GM19239 (cell line): ENCODE data around the gene SSR4.
"Not testable (repeated sequence)": the region's sequence is repeated elsewhere in the genome, so short reads cannot be mapped to it uniquely, and the experiment has no call there.

Source experiments
- DNase-seq: peaks from one replicate; pipeline ENCODE4 v3.0.0; 2011; ENCODE audit warnings: low spot score; ENCODE audit not compliant: insufficient read length
- FAIRE-seq: peaks from 2 replicates; lab custom pipeline; 2011; peaks lifted over from hg19 to GRCh38; lab: Jason Lieb, UNC

Gene SSR4

GRCh38 chrX:153794018-153794896 is at the start of gene SSR4, which contains the start of gene IDH3G:
Gene SSR4, plus strand, starts transcription at chrX:153794668. Its CDS starts 20 bp downstream, at chrX:153794688.
Gene IDH3G, minus strand, starts transcription at chrX:153794375. Its CDS starts 49 bp downstream, at chrX:153794326.
- peak; percentile 100 for FAIRE-seq
- peak; percentile 94 for DNase-seq

- DNase-seq, FAIRE-seq: not testable (repeated sequence)
Measured at GRCh38 chrX:153745067-153745433, 49.4 kb upstream of the SSR4 start.

- FAIRE-seq (no peak), DNase-seq (no peak)
Measured at GRCh38 chrX:153746359-153746758, 48.1 kb upstream of the SSR4 start.

GRCh38 chrX:153746991-153747390 is 47.5 kb upstream of the SSR4 start:
- not testable (repeated sequence) for FAIRE-seq, DNase-seq

GRCh38 chrX:153749017-153749416 is 45.5 kb upstream of the SSR4 start:
- FAIRE-seq, DNase-seq: not testable (repeated sequence)

- DNase-seq: no peak
- FAIRE-seq: no peak
Measured at GRCh38 chrX:153750127-153750774, 44.2 kb upstream of the SSR4 start.

GRCh38 chrX:153755136-153755535 is 39.3 kb upstream of the SSR4 start:
- FAIRE-seq: peak; percentile 35

GRCh38 chrX:153761863-153762262 is 32.6 kb upstream of the SSR4 start:
- DNase-seq (no peak), FAIRE-seq (no peak)

More at GRCh38 chrX:153755136-153755535, 39.3 kb upstream of the SSR4 start:
- no peak for DNase-seq

- DNase-seq: no peak
Measured at GRCh38 chrX:153762626-153763173, 31.8 kb upstream of the SSR4 start.

GRCh38 chrX:153763298-153763932 is 31.1 kb upstream of the SSR4 start:
- FAIRE-seq: peak; percentile 56
- DNase-seq: no peak

More at GRCh38 chrX:153762626-153763173, 31.8 kb upstream of the SSR4 start:
- no peak for FAIRE-seq

- peak; percentile 75 for FAIRE-seq
- DNase-seq: peak; percentile 70
Measured at GRCh38 chrX:153763989-153764755, 30.3 kb upstream of the SSR4 start, which contains the start of gene PLXNB3. Gene PLXNB3, plus strand, starts transcription at chrX:153764249. Its CDS starts 1,287 bp downstream, at chrX:153765536.

- FAIRE-seq (no peak), DNase-seq (no peak)
Measured at GRCh38 chrX:153764786-153765137, 29.7 kb upstream of the SSR4 start.

GRCh38 chrX:153765138-153766079 is 29.1 kb upstream of the SSR4 start:
- DNase-seq (no peak), FAIRE-seq (no peak)

- no peak for DNase-seq
- no peak for FAIRE-seq
Measured at GRCh38 chrX:153766098-153766817, 28.2 kb upstream of the SSR4 start.

- DNase-seq (no peak), FAIRE-seq (no peak)
Measured at GRCh38 chrX:153766871-153767673, 27.4 kb upstream of the SSR4 start.

GRCh38 chrX:153767674-153768055 is 26.8 kb upstream of the SSR4 start:
- FAIRE-seq (no peak), DNase-seq (no peak)
